ENCODE data around the gene RBM19. TPM values are rescaled to one million over a fixed set of nuclear protein-coding genes. Genes with fewer than 3 reads are reported as not detected.

Gene RBM19
- total RNA-seq, 1 experiment from 2014 or later = 61.7 TPM

DNA sequence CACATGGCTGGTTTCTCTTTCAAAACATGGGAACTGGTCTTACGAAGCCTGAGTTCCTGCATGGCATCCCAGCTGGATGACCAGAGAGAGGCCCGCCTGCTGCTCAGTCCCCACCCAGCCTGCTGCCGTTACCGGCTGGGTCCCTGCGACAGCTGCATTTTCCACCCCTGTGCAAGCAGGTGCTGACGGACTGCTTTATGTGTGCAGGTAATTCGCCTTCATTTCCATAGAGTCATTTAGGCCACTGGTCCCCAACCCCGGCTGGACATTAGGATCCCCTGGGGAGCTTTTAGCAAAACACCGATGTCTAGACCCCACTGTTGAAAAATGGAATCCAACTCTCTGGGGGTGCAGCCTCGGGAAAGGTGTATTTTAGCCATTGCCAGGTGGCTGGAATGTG is 51.9 kb downstream of the RBM19 start:
- Histone ChIP-seq H3K36me3 (ENCODE audit: low read depth, low read length) (peaks cover 26% of the 10 kb centered on the region; the same call in 1 of the 2 replicates), H3F3A (ENCODE audit: low read length, unreplicated experiment) (no peaks in the 10 kb centered on the region), H3K9me2 (replicated peaks; ENCODE audit: low read length) (no peaks in the 10 kb centered on the region), H3K79me2 (ENCODE audit: low read length) (no peaks in the 10 kb centered on the region), H3K27ac (ENCODE audit: low read length) (no peak overlapping the region), H3K4me1 (ENCODE audit: insufficient read depth, low read length) (no peaks in the 10 kb centered on the region), H3K4me3 (ENCODE audit: low read length) (no peak overlapping the region), H3K9me3 (ENCODE audit: low read length) (no peaks in the 10 kb centered on the region), H4K20me1 (ENCODE audit: low read length) (no peaks in the 10 kb centered on the region), H2AFZ (ENCODE audit: low read length) (no peak overlapping the region), H3K4me2 (ENCODE audit: low read length) (no peak overlapping the region), H3K27me3 (ENCODE audit: low read length) (no peaks in the 10 kb centered on the region), H3K9ac (ENCODE audit: low read length) (no peak overlapping the region)
- intact Hi-C loops (cut with micrococcal nuclease) = no loop called here
- ATAC-seq (no peak), DNase-seq (no peak)
- TF ChIP-seq, protein P1, sequence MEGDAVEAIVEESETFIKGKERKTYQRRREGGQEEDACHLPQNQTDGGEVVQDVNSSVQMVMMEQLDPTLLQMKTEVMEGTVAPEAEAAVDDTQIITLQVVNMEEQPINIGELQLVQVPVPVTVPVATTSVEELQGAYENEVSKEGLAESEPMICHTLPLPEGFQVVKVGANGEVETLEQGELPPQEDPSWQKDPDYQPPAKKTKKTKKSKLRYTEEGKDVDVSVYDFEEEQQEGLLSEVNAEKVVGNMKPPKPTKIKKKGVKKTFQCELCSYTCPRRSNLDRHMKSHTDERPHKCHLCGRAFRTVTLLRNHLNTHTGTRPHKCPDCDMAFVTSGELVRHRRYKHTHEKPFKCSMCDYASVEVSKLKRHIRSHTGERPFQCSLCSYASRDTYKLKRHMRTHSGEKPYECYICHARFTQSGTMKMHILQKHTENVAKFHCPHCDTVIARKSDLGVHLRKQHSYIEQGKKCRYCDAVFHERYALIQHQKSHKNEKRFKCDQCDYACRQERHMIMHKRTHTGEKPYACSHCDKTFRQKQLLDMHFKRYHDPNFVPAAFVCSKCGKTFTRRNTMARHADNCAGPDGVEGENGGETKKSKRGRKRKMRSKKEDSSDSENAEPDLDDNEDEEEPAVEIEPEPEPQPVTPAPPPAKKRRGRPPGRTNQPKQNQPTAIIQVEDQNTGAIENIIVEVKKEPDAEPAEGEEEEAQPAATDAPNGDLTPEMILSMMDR (conservative IDR thresholded peaks at IDR 0.05; ENCODE audit: low read depth, low read length) = no peak
- no peak for TF ChIP-seq EZH2 (IDR thresholded peaks at IDR 0.05; ENCODE audit: low read length, unreplicated experiment)
- TF ChIP-seq EZH2phosphoT487 (IDR thresholded peaks at IDR 0.05; ENCODE audit: borderline replicate concordance, low read length) = no peak
- ChIA-PET CTCF (no interaction called here), POLR2A (ENCODE audit: unreplicated experiment) (no interaction called here)
- no TSS peak for BruUV-seq (replicated peaks)

DNA sequence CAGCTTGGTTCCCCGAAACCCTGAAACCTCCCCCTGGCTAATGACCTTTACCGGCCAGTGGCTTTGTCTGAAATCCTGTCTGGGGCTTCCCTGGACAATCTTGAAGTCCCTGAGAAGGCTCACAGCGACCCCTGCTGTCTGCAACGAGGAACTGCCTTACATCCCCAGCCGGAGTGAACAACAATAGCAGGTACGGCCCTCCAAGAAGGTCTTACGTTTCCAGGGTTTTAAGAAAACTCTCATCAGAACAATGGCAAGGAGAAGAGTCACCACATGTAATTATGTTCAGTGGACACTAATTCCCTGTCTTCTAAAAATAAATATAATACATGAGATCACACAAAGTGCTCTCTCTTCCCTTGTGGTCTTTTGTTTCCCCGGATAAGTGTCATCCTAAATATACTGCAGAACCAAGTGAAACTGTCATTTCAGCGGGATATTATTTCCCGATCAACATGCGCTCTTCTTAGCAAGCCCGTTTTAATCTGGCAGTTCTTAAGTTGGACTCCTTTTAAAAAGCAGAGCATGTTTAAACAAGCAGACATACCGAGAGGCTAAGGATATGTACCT is 53.3 kb downstream of the RBM19 start:
- Histone ChIP-seq H3K9me2 (replicated peaks; ENCODE audit: low read length) (no peaks in the 10 kb centered on the region), H2AFZ (ENCODE audit: low read length) (no peak overlapping the region), H3K4me1 (ENCODE audit: insufficient read depth, low read length) (no peaks in the 10 kb centered on the region), H3F3A (ENCODE audit: low read length, unreplicated experiment) (no peaks in the 10 kb centered on the region), H3K27ac (ENCODE audit: low read length) (no peak overlapping the region), H3K9me3 (ENCODE audit: low read length) (no peaks in the 10 kb centered on the region), H3K4me2 (ENCODE audit: low read length) (no peak overlapping the region), H3K9ac (ENCODE audit: low read length) (no peak overlapping the region), H3K36me3 (ENCODE audit: low read depth, low read length) (peaks cover 21% of the 10 kb centered on the region; the same call in 1 of the 2 replicates), H3K27me3 (ENCODE audit: low read length) (no peaks in the 10 kb centered on the region), H3K4me3 (ENCODE audit: low read length) (no peak overlapping the region), H3K79me2 (ENCODE audit: low read length) (no peaks in the 10 kb centered on the region), H4K20me1 (ENCODE audit: low read length) (no peaks in the 10 kb centered on the region)
- CTCF ChIA-PET = no interaction called here
- POLR2A ChIA-PET (ENCODE audit: unreplicated experiment) = no interaction called here
- peak; percentile 89 for ATAC-seq
- DNase-seq = peak; percentile 83
- intact Hi-C loops (cut with micrococcal nuclease) = loop anchor here (1.0 kb wide), 1 partner anchor 451 kb away; no protein-coding TSS in a partner anchor
- no TSS peak for BruUV-seq (replicated peaks)
- TF ChIP-seq EZH2 (IDR thresholded peaks at IDR 0.05; ENCODE audit: low read length, unreplicated experiment) = no peak
- TF ChIP-seq, protein P1 (conservative IDR thresholded peaks at IDR 0.05; ENCODE audit: low read depth, low read length) = peak; percentile 98

DNA sequence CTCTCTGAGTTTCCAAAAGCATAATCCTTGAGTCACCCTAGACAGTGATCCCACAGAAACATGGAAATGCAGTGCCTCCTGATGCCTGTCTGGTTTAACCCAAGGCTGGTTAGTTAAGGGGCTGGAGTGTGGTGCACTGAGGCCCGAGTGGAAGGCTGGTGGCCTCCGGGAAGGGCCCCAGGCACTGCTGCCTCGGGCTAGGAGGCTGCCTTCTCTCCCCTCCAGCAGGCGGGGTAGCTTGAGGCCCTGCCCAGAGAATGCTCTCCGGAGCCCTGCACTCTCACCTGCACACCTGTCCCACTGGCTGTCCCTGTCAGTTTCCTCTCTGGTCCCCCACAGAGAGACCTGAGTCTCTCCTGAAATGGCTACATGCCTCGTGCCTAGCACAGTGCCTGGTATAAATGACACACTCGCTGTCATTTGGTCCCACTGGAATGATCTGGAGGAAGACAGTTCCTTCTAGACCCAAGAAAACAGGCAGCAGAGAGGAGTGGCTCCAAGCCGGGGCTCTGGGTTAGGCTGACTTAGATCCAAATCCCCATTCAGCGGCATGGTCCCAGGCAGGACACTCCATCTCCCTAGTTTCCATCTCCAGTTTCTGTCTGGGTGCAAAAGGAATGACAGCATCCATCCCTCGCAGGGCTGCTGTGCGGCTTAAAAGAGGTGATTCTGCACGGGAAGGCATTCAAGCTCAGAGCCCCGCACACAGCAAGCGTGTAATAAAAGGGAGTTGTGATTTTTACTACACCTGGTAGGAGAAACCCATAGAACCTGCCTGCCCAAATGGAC is 54.0 kb downstream of the RBM19 start:
- TF ChIP-seq EZH2 (IDR thresholded peaks at IDR 0.05; ENCODE audit: low read length, unreplicated experiment) (no peak), EZH2phosphoT487 (IDR thresholded peaks at IDR 0.05; ENCODE audit: borderline replicate concordance, low read length) (no peak)
- TF ChIP-seq, protein P1 (conservative IDR thresholded peaks at IDR 0.05; ENCODE audit: low read depth, low read length) = no peak
- Histone ChIP-seq H3K79me2 (ENCODE audit: low read length) (no peaks in the 10 kb centered on the region), H3K27me3 (ENCODE audit: low read length) (no peaks in the 10 kb centered on the region), H3K27ac (ENCODE audit: low read length) (no peak overlapping the region), H3K4me2 (ENCODE audit: low read length) (no peak overlapping the region), H3K9ac (ENCODE audit: low read length) (no peak overlapping the region), H4K20me1 (ENCODE audit: low read length) (no peaks in the 10 kb centered on the region), H3K9me2 (replicated peaks; ENCODE audit: low read length) (no peaks in the 10 kb centered on the region), H3K4me3 (ENCODE audit: low read length) (no peak overlapping the region), H3K9me3 (ENCODE audit: low read length) (no peaks in the 10 kb centered on the region), H2AFZ (ENCODE audit: low read length) (no peak overlapping the region), H3F3A (ENCODE audit: low read length, unreplicated experiment) (no peaks in the 10 kb centered on the region), H3K4me1 (ENCODE audit: insufficient read depth, low read length) (no peaks in the 10 kb centered on the region), H3K36me3 (ENCODE audit: low read depth, low read length) (peaks cover 14% of the 10 kb centered on the region; the same call in 1 of the 2 replicates)
- BruUV-seq (replicated peaks) = no TSS peak
- ATAC-seq = no peak
- POLR2A ChIA-PET (ENCODE audit: unreplicated experiment) = no interaction called here
- CTCF ChIA-PET = no interaction called here
- DNase-seq = no peak
- intact Hi-C loops (cut with micrococcal nuclease) = loop anchor here (1.0 kb wide), 1 partner anchor 450 kb away; no protein-coding TSS in a partner anchor

Data from PC-3 (cell line).